ENCODE measurements around the gene NDUFB8. TPM values are rescaled to one million over a fixed set of nuclear protein-coding genes. Genes with fewer than 3 reads are reported as not detected.

NDUFB8 gene
- total and polyA plus RNA-seq, 2 donors (not counting 3 experiments of a cell fraction or from before 2014, with no cell fraction given) = 193 to 526 TPM

GRCh38 chr10:100551196-100551595 is 21.5 kb upstream of the NDUFB8 start:
- no peak for FAIRE-seq
- H3K9me3 ChIP-seq (replicated peaks; ENCODE audit: control insufficient read depth, insufficient read depth, low read length) = no peaks in the 10 kb centered on the region
- no peak overlapping the region for H3K4me3 ChIP-seq (replicated peaks in 1 of 3; ENCODE audit: insufficient read depth in 1 of 3, low read depth in 1 of 3, low read length in 3 of 3)
- BruUV-seq (replicated peaks) = no TSS peak
- POLR2A ChIA-PET = no interaction called here
- H3K9me1 ChIP-seq (replicated peaks; ENCODE audit: control insufficient read depth, extremely low read depth, insufficient read depth, low read length) = no peaks in the 10 kb centered on the region
- CTCF ChIA-PET = interaction anchor here (1.0 to 1.2 kb wide), 2 partner anchors 11 to 33 kb away, joined by 4 read pairs; no protein-coding TSS in a partner anchor
- no peak for TF ChIP-seq JUN (IDR thresholded peaks at IDR 0.05; ENCODE audit: borderline replicate concordance, insufficient read depth, insufficient read length, low read depth)
- TF ChIP-seq POLR2A (IDR thresholded peaks at IDR 0.05; ENCODE audit: low read depth, low read length) = no peak
- no peak for TF ChIP-seq FOS (IDR thresholded peaks at IDR 0.05; ENCODE audit: borderline replicate concordance, insufficient read depth, low read length)
- no peak for TF ChIP-seq POLR2AphosphoS5 (IDR thresholded peaks at IDR 0.05; ENCODE audit: insufficient read depth, low read depth, low read length)
- TF ChIP-seq CTCF (IDR thresholded peaks at IDR 0.05; ENCODE audit: extremely low read depth in 1 of 2, insufficient read depth in 1 of 2, low read depth in 1 of 2, low read length in 2 of 2) = no peak
- no peak for TF ChIP-seq GATA2 (IDR thresholded peaks at IDR 0.05; ENCODE audit: insufficient read depth, insufficient read length, low read depth, low read length)
- TF ChIP-seq MYC (IDR thresholded peaks at IDR 0.05; ENCODE audit: low read depth, low read length) = no peak
- no peak for TF ChIP-seq MAX (IDR thresholded peaks at IDR 0.05; ENCODE audit: insufficient read depth, insufficient read length)
- no peak for TF ChIP-seq EZH2 (IDR thresholded peaks at IDR 0.05; ENCODE audit: borderline replicate concordance, low read depth, low read length, severe bottlenecking)
- H3K27me3 ChIP-seq (ENCODE audit: control insufficient read depth in 2 of 2, insufficient read depth in 2 of 2, low read length in 2 of 2) = no peaks in the 10 kb centered on the region
- intact Hi-C loops (cut with micrococcal nuclease) = no loop called here
- no peak overlapping the region for H3K27ac ChIP-seq (ENCODE audit: insufficient read depth, low read depth, low read length)
- H3K36me3 ChIP-seq (ENCODE audit: control insufficient read depth in 2 of 2, extremely low read depth in 1 of 2, insufficient read depth in 2 of 2, low read length in 2 of 2) = peaks cover 8 to 27% of the 10 kb centered on the region in 2 experiments
- no peak for DNase-seq (ENCODE audit: low read depth, low spot score)
- no peaks in the 10 kb centered on the region for H4K20me1 ChIP-seq (replicated peaks; ENCODE audit: control insufficient read depth, extremely low read depth, insufficient read depth, low read length)
- H3K79me2 ChIP-seq (ENCODE audit: control insufficient read depth, insufficient read depth, low read length) = no peaks in the 10 kb centered on the region
- H3K4me1 ChIP-seq (ENCODE audit: control insufficient read depth, extremely low read depth, insufficient read depth, low read length) = no peaks in the 10 kb centered on the region
- H3K4me2 ChIP-seq (ENCODE audit: insufficient read depth, low read length) = no peak overlapping the region
- H2AFZ ChIP-seq (ENCODE audit: low read depth, low read length) = no peak overlapping the region
- H3K9ac ChIP-seq (replicated peaks; ENCODE audit: extremely low read depth, insufficient read depth, low read length) = no peak overlapping the region
- dilution Hi-C loops (cut with MboI; ENCODE audit: extremely low pct_ligation_motif_present, low sequenced_read_pairs) = no loop called here
